ENCODE measurements around the gene NPSR1.
"Not testable (repeated sequence)": the region's sequence is repeated elsewhere in the genome, so short reads cannot be mapped to it uniquely, and the experiment has no call there.

Gene NPSR1

DNA sequence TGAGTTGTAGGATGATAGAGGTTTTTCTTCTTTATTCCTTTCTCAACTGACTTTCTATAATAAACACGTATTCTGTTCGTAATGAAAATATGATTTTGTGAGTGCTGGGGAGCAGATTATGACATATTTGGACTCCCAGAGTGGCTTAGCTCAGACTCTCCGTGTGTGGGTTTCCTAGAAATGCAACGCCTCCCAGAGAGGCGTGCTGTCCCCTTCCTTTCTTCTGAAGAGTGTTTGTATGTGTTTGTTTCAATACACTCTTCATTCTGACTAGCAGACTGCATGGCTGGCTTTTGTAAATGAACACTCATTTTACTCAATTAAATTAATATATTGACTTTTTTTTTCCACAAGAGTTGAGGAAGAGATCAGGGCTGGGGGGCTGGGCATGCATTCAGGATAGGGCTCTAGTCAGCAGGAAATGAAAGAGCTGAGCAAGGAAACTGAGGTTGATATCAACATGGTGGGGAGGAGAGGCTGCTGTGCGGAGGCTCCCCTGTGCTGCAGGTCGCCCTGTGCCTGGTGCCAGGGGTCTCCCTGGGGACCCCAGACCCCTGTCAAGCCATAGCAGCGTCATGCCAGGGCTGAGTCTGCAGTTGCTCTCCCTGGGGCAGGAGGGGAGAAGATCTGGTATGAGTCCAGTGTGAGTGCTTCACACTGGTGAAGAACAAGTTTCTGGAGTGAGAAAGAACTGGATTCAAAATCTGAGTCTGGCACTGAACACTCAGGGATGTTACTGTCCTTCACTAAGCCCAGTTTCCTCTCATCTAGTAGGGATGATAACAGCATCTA, 221.1 kb downstream of the NPSR1 start:
- H2AFZ ChIP-seq (ENCODE audit: low read depth, low read length); H3K27me3 ChIP-seq (ENCODE audit: insufficient read depth, low read length); H3K4me3 ChIP-seq (ENCODE audit: low read length); H3K36me3 ChIP-seq (ENCODE audit: insufficient read depth, low read length); H3K4me1 ChIP-seq (ENCODE audit: insufficient read depth, low read length); H3K9me3 ChIP-seq (ENCODE audit: low read length): not testable (repeated sequence)

DNA sequence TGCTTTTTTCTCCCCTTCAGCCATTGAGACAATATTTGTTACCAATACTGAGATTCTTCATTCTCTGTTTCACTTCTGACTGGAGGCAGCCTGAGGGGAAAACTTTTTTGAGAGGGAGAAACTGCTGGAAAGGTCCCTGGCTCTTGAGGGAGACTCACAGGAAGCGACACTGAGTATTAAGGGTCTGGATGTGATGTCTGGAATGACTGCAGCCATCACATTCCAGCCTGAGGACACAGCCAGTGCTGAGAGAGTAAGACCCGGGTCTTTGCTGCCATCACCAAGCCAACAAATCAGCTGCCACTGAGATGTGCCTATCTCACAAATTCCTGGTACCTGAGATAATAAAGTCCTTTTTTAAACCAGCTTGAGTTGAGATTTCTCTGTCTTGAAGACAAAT, 221.9 kb downstream of the NPSR1 start:
- Histone ChIP-seq H2AFZ (ENCODE audit: low read depth, low read length) (no peak overlapping the region), H3K4me3 (ENCODE audit: low read length) (no peak overlapping the region), H3K9me3 (ENCODE audit: low read length) (peaks cover 2% of the 10 kb centered on the region), H3K36me3 (ENCODE audit: insufficient read depth, low read length) (no peaks in the 10 kb centered on the region), H3K27me3 (ENCODE audit: insufficient read depth, low read length) (no peaks in the 10 kb centered on the region), H3K4me1 (ENCODE audit: insufficient read depth, low read length) (no peaks in the 10 kb centered on the region)

DNA sequence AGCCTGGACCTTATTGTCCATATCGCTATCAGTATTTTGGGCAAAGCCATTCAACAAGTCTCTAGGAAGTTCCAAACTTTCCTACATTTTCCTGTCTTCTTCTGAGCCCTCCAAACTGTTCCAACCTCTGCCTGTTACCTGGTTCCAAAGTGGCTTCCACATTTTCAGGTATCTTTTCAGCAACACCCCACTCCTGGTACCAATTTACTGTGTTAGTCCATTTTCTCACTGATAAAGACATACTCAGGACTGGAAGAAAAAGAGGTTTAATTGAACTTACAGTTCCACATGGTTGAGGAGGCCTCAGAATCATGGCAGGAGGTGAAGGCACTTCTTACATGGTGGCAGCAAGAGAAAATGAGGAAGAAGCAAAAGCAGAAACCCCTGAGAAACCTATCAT, 225.8 kb downstream of the NPSR1 start:
- not testable (repeated sequence) for H3K4me1 ChIP-seq (ENCODE audit: insufficient read depth, low read length); H2AFZ ChIP-seq (ENCODE audit: low read depth, low read length); H3K27me3 ChIP-seq (ENCODE audit: insufficient read depth, low read length); H3K36me3 ChIP-seq (ENCODE audit: insufficient read depth, low read length); H3K4me3 ChIP-seq (ENCODE audit: low read length); H3K9me3 ChIP-seq (ENCODE audit: low read length)

DNA sequence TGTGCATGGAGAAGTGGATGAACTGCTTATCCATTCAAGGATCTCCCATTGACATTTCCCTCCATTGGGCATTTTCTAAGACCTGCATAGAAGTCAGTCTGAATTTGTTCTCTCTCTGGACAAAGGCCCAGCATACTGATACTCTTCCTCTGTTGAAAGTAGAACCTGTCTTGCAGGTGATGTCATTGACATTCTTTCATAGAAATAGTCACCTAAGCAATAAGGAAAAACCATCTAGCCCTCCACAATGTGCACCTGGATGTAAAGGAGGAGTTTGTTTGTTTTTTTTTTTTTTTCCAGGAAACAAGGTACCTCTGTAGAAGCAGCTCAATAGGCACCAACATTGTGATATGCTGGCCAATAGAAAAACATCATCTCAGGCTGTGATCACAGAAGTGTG, 228.8 kb downstream of the NPSR1 start:
- Histone ChIP-seq H3K27me3 (ENCODE audit: insufficient read depth, low read length) (no peaks in the 10 kb centered on the region), H3K36me3 (ENCODE audit: insufficient read depth, low read length) (no peaks in the 10 kb centered on the region), H3K4me1 (ENCODE audit: insufficient read depth, low read length) (no peaks in the 10 kb centered on the region), H2AFZ (ENCODE audit: low read depth, low read length) (no peak overlapping the region), H3K4me3 (ENCODE audit: low read length) (no peak overlapping the region), H3K9me3 (ENCODE audit: low read length) (peaks cover 2% of the 10 kb centered on the region)

DNA sequence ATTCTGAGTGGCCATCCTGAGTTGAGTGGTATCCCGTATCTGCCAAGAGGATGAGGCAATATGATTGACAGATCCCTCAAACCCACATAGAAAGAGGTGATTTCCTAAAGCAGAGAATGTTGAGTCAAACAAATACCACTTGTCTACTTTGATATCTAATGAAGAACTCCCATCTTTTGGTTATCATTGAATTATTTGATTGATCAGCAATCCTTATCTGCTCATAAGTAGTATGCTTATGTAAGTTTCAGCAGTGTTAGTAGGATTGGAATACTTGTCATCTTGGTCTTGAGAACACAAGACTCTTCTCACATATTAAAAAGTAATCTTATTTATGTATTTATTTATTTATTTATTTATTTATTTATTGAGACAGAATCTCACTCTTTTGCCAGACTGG, 231.9 kb downstream of the NPSR1 start:
- H3K9me3 ChIP-seq (ENCODE audit: low read length): peaks cover 2% of the 10 kb centered on the region
- H3K4me3 ChIP-seq (ENCODE audit: low read length): no peak overlapping the region
- no peak overlapping the region for H2AFZ ChIP-seq (ENCODE audit: low read depth, low read length)
- H3K4me1 ChIP-seq (ENCODE audit: insufficient read depth, low read length): no peaks in the 10 kb centered on the region
- no peaks in the 10 kb centered on the region for H3K36me3 ChIP-seq (ENCODE audit: insufficient read depth, low read length)
- no peaks in the 10 kb centered on the region for H3K27me3 ChIP-seq (ENCODE audit: insufficient read depth, low read length)

DNA sequence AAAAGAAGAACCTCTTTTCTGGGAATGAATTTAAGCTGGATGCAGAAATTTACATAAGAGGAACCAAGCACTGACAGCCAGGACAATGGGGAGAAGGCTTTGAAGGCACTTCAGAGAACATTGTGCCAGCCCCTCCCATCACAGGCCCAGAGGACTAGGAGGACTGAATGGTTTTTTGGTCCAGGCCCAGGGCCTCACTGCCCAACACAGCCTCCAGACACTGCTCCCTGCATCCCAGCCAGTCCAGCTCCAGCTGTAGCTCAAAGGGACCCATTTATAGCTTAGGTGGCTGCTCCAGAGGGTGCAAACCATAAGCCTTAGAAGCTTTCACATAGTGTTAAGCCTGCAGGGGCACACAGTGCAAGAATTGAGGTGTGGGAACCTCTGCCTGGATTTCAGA, 237.2 kb downstream of the NPSR1 start:
- H3K36me3 ChIP-seq (ENCODE audit: insufficient read depth, low read length): no peaks in the 10 kb centered on the region
- H3K4me3 ChIP-seq (ENCODE audit: low read length): no peak overlapping the region
- peaks cover 7% of the 10 kb centered on the region for H3K9me3 ChIP-seq (ENCODE audit: low read length)
- H2AFZ ChIP-seq (ENCODE audit: low read depth, low read length): no peak overlapping the region
- no peaks in the 10 kb centered on the region for H3K27me3 ChIP-seq (ENCODE audit: insufficient read depth, low read length)
- H3K4me1 ChIP-seq (ENCODE audit: insufficient read depth, low read length): no peaks in the 10 kb centered on the region
